ENCODE data around the gene DENND1A.

DNA sequence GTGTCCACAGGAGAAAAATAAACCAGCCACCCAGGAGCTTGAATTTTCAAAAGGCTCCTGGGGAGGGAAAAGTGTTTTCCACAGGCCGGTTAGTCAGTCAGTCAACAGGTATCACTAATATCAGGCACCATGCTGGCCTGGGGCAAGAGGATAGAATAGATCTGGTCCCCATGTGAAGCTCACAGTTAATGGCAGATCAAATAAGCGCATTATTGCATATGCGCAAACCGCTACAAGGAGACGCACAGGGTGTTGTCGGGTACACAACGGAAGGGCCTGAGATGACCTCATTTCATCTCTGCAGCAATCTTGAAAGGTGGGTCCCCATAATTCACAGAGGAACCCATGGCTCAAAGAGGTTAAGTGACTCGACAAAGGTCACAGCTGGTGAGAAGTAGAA, 313.2 kb downstream of the DENND1A start:
- TF ChIP-seq, protein P1, sequence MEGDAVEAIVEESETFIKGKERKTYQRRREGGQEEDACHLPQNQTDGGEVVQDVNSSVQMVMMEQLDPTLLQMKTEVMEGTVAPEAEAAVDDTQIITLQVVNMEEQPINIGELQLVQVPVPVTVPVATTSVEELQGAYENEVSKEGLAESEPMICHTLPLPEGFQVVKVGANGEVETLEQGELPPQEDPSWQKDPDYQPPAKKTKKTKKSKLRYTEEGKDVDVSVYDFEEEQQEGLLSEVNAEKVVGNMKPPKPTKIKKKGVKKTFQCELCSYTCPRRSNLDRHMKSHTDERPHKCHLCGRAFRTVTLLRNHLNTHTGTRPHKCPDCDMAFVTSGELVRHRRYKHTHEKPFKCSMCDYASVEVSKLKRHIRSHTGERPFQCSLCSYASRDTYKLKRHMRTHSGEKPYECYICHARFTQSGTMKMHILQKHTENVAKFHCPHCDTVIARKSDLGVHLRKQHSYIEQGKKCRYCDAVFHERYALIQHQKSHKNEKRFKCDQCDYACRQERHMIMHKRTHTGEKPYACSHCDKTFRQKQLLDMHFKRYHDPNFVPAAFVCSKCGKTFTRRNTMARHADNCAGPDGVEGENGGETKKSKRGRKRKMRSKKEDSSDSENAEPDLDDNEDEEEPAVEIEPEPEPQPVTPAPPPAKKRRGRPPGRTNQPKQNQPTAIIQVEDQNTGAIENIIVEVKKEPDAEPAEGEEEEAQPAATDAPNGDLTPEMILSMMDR (IDR thresholded peaks at IDR 0.05), result no peak
- TF ChIP-seq POLR2A (IDR thresholded peaks at IDR 0.05), result no peak

All from right lobe of liver (tissue), 4 donors.